ENCODE measurements around the gene IFIH1.

- TF ChIP-seq CTCF (IDR thresholded peaks at IDR 0.05) (no peak), POLR2A (IDR thresholded peaks at IDR 0.05) (no peak)
These were observed 75.2 kb downstream of the IFIH1 start, which contains the start of gene FAP for GRCh38 chr2:162243294-162243693.
